Activated naive CD8-positive, alpha-beta T cell treated with anti-CD3 and anti-CD28 coated beads, Interleukin-2, amount 50 U/mL, for 16 hours (primary cell): ENCODE measurements around the gene FAF1.

Source experiments
- DNase-seq: peaks from one replicate; pipeline ENCODE4 v3.0.0-alpha.2; 2020; ENCODE audit warnings: low read depth, low spot score

The FAF1 gene

GRCh38 chr1:50427818-50428779, 532.0 kb downstream of the FAF1 start:
- no peak for DNase-seq

GRCh38 chr1:50427086-50427817, 532.8 kb downstream of the FAF1 start:
- no peak for DNase-seq

- no peak for DNase-seq
Observed at GRCh38 chr1:50426702-50427085, 533.4 kb downstream of the FAF1 start.

GRCh38 chr1:50426108-50426700, 533.9 kb downstream of the FAF1 start:
- no peak for DNase-seq

- no peak for DNase-seq
Observed at GRCh38 chr1:50425376-50426107, 534.5 kb downstream of the FAF1 start.

- no peak for DNase-seq
Observed at GRCh38 chr1:50424884-50425375, 535.1 kb downstream of the FAF1 start.

GRCh38 chr1:50424045-50424883, 535.8 kb downstream of the FAF1 start:
- no peak for DNase-seq

GRCh38 chr1:50423670-50424000, 536.4 kb downstream of the FAF1 start:
- DNase-seq, result no peak

GRCh38 chr1:50422946-50423669, 537.0 kb downstream of the FAF1 start, which contains the start of gene DMRTA2:
Gene DMRTA2, minus strand, starts transcription at chr1:50423443. Its CDS starts 1,907 bp downstream, at chr1:50421536.
- no peak for DNase-seq

- no peak for DNase-seq
Observed at GRCh38 chr1:50422675-50422945, 537.5 kb downstream of the FAF1 start.

GRCh38 chr1:50421768-50422674, 538.0 kb downstream of the FAF1 start:
- DNase-seq, result no peak

GRCh38 chr1:50421366-50421748, 538.7 kb downstream of the FAF1 start:
- DNase-seq, result no peak

GRCh38 chr1:50420689-50421365, 539.2 kb downstream of the FAF1 start:
- no peak for DNase-seq

GRCh38 chr1:50419907-50420677, 540.0 kb downstream of the FAF1 start:
- no peak for DNase-seq

- no peak for DNase-seq
Observed at GRCh38 chr1:50419192-50419906, 540.7 kb downstream of the FAF1 start.

GRCh38 chr1:50418600-50419109, 541.4 kb downstream of the FAF1 start:
- no peak for DNase-seq
